Suprapubic skin (tissue), 4 donors: ENCODE results near the gene HNRNPA0. TPM values are rescaled to one million over a fixed set of nuclear protein-coding genes. Genes with fewer than 3 reads are reported as not detected.

Source experiments
- DNase-seq, 2 donors: peaks; one replicate each; pipeline ENCODE4 v3.0.0-alpha.2; 2019; ENCODE audit warnings: low spot score in 2 of 2
- H3K27ac ChIP-seq: fragments of 200-600 bp; sonication (generic); one replicate; pipeline ENCODE4 v1.5.1; 2019
- H3K27me3 ChIP-seq: fragments of 200-600 bp; sonication (generic); one replicate; pipeline ENCODE4 v1.5.1; 2019
- H3K36me3 ChIP-seq: fragments of 200-600 bp; sonication (generic); one replicate; pipeline ENCODE4 v1.5.1; 2019
- H3K4me1 ChIP-seq: fragments of 200-600 bp; sonication (generic); one replicate; pipeline ENCODE4 v1.5.1; 2019
- H3K4me3 ChIP-seq: fragments of 200-600 bp; sonication (generic); one replicate; pipeline ENCODE4 v1.5.1; 2019; ENCODE audit warnings: mild to moderate bottlenecking
- H3K9me3 ChIP-seq: fragments of 200-600 bp; sonication (generic); one replicate; pipeline ENCODE4 v1.5.1; 2019
- CTCF ChIP-seq, 2 donors: fragments of 200-600 bp in 1 of 2; fragments of 450-650 bp in 1 of 2; sonication (generic) in 1 of 2; IDR thresholded peaks; one replicate each; pipeline ENCODE4 v1.5.1; 2016 to 2019; ENCODE audit warnings: antibody characterized with exemption in 2 of 2, mild to moderate bottlenecking in 1 of 2, moderate library complexity in 1 of 2
- EP300 ChIP-seq: sonication (generic); formaldehyde crosslinking; IDR thresholded peaks from one replicate; pipeline ENCODE4 v1.6.1; 2017; ENCODE audit warnings: antibody characterized with exemption
- POLR2A ChIP-seq, 2 donors: fragments of 450-650 bp; IDR thresholded peaks; one replicate each; pipeline ENCODE4 v1.6.1; 2017; ENCODE audit warnings: antibody characterized with exemption in 2 of 2, mild to moderate bottlenecking in 2 of 2, moderate library complexity in 2 of 2
- POLR2AphosphoS5 ChIP-seq, 3 donors: sonication (generic); formaldehyde crosslinking; IDR thresholded peaks; one replicate each; pipeline ENCODE4 v1.6.1; 2017; ENCODE audit warnings: antibody characterized with exemption in 3 of 3
- WGBS: methylation state at CpG from one replicate; pipeline ENCODE4 v1.1.5; 2018; 5-methylcytosine and 5-hydroxymethylcytosine counted together
- total RNA-seq, 4 donors: library from RNA; depleted of rRNA; stranded (reverse); fragments of >200 nt; gene quantifications; one replicate each; pipeline ENCODE4 v1.1.0, GENCODE V29; 2016

Gene HNRNPA0
- total RNA-seq, 4 donors from 2014 or later, result 7.6 to 9.8 (median 8.7) TPM

GRCh38 chr5:137712139-137712667 lies 42.0 kb downstream of the HNRNPA0 start:
- 75% methylated on average over 2 of the region's 2 CpGs for WGBS
- no peaks in the 10 kb centered on the region for H3K9me3 ChIP-seq
- no peak overlapping the region for H3K27ac ChIP-seq
- no peaks in the 10 kb centered on the region for H3K27me3 ChIP-seq
- no peaks in the 10 kb centered on the region for H3K36me3 ChIP-seq
- no peak for TF ChIP-seq POLR2AphosphoS5 (IDR thresholded peaks at IDR 0.05)
- H3K4me1 ChIP-seq, result no peaks in the 10 kb centered on the region
- H3K4me3 ChIP-seq, result no peak overlapping the region
- DNase-seq, result no peak

GRCh38 chr5:137710086-137710485 lies 44.1 kb downstream of the HNRNPA0 start:
- WGBS, result 93% methylated on average over 5 of the region's 5 CpGs
- no peak for TF ChIP-seq POLR2A (IDR thresholded peaks at IDR 0.05)
- TF ChIP-seq CTCF (IDR thresholded peaks at IDR 0.05), result no peak
- TF ChIP-seq EP300, result no peak
- no peak for TF ChIP-seq POLR2AphosphoS5 (IDR thresholded peaks at IDR 0.05)
- no peak for DNase-seq

GRCh38 chr5:137708796-137709559 lies 45.2 kb downstream of the HNRNPA0 start:
- H3K36me3 ChIP-seq, result no peaks in the 10 kb centered on the region
- WGBS, result 93% methylated on average over 3 of the region's 3 CpGs
- no peaks in the 10 kb centered on the region for H3K4me1 ChIP-seq
- TF ChIP-seq CTCF (IDR thresholded peaks at IDR 0.05) (no peak), POLR2A (IDR thresholded peaks at IDR 0.05) (no peak), POLR2AphosphoS5 (IDR thresholded peaks at IDR 0.05) (no peak), EP300 (no peak)
- no peak overlapping the region for H3K27ac ChIP-seq
- H3K9me3 ChIP-seq, result no peaks in the 10 kb centered on the region
- no peaks in the 10 kb centered on the region for H3K27me3 ChIP-seq
- DNase-seq, result no peak
- no peak overlapping the region for H3K4me3 ChIP-seq

More at GRCh38 chr5:137710086-137710485, 44.1 kb downstream of the HNRNPA0 start:
- no peak overlapping the region for H3K27ac ChIP-seq
- no peaks in the 10 kb centered on the region for H3K27me3 ChIP-seq
- no peak overlapping the region for H3K4me3 ChIP-seq
- no peaks in the 10 kb centered on the region for H3K36me3 ChIP-seq
- no peaks in the 10 kb centered on the region for H3K9me3 ChIP-seq
- no peaks in the 10 kb centered on the region for H3K4me1 ChIP-seq

- H3K4me1 ChIP-seq, result no peaks in the 10 kb centered on the region
- no peak overlapping the region for H3K27ac ChIP-seq
- no peak for DNase-seq
- 94% methylated on average over 1 of the region's 1 CpG for WGBS
- no peaks in the 10 kb centered on the region for H3K36me3 ChIP-seq
- TF ChIP-seq POLR2A (IDR thresholded peaks at IDR 0.05) (no peak), EP300 (no peak), POLR2AphosphoS5 (IDR thresholded peaks at IDR 0.05) (no peak), CTCF (IDR thresholded peaks at IDR 0.05) (no peak)
- no peak overlapping the region for H3K4me3 ChIP-seq
- H3K27me3 ChIP-seq, result no peaks in the 10 kb centered on the region
- H3K9me3 ChIP-seq, result no peaks in the 10 kb centered on the region
These were observed 46.1 kb downstream of the HNRNPA0 start for GRCh38 chr5:137708062-137708461.

DNA sequence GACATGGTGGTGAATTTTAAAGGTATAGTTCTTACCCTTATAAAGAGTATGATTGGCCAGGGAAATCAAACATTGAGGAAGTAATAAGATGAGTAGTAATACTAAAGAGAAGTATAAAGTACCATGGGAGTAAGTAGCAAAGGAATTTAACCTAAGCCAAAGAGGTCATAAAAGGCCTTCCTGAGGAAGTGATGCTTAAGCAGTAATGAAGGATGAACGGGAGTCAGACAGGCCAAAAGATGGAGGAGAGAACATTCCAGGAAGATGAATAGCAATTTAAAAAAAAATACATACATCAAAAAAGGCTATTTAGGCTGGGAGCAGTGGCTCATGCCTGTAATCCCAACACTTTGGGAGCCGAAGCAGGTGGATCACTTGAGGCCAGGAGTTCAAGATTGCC lies 47.3 kb downstream of the HNRNPA0 start:
- DNase-seq, result no peak
- TF ChIP-seq POLR2A (IDR thresholded peaks at IDR 0.05) (no peak), CTCF (IDR thresholded peaks at IDR 0.05) (no peak), POLR2AphosphoS5 (IDR thresholded peaks at IDR 0.05) (no peak), EP300 (no peak)
- no peaks in the 10 kb centered on the region for H3K27me3 ChIP-seq
- no peak overlapping the region for H3K4me3 ChIP-seq
- no peaks in the 10 kb centered on the region for H3K4me1 ChIP-seq
- no peaks in the 10 kb centered on the region for H3K36me3 ChIP-seq
- no peak overlapping the region for H3K27ac ChIP-seq
- no peaks in the 10 kb centered on the region for H3K9me3 ChIP-seq
- 85% methylated on average over 2 of the region's 2 CpGs for WGBS
